GM21367 (cell line): Measurements from ENCODE around the gene ANGPTL8.

Experiments
- ATAC-seq: cut with Tn5 transposase; IDR thresholded peaks from one replicate; pipeline ENCODE4 v1.9.1; 2021; ENCODE audit not compliant: unreplicated experiment

ANGPTL8 gene

DNA sequence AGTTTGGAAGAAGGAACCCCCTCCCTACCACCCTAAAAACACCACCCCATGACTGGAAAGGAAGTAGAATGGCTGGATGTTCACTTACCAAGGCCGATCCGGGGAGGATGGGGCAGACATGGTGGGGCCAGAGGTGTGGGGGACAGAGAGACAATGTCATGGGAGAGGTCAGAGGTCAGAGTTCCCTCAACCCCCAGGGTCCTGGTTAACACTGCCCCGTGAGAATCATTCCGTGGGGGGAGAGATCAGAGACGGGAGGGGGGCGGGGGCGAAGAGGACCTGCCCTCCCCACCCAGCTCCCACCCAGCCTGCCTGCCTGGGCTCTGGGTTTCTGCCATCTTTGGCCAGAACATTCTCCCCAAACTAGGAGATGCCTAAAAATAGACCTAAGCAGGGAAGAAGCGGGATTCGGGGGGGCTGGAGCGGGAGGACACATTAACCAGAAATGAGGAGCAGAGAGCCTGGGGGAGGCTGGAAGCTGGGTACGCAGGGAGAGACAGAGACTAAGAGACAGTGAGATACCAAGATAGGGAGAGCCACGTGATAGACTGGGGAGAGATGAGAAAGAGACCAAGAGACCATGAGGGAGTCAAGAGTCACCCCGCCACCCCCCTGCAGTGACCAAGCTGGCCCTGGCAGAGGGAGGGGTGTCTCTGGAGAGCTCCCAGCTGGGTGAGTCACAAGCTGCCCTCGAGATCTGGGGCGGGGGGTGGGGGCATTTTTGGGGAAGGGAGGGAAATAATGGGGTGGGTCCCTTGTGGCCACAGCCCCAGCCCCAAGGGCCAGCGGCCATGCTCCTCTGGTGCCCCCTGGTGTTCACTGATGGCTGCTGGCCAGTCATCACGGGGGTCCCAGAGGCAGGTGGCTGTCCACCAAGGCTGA is 36.0 kb upstream of the ANGPTL8 start:
- ATAC-seq: no peak

GRCh38 chr19:11204076-11204602 is 35.3 kb upstream of the ANGPTL8 start:
- no peak for ATAC-seq

- ATAC-seq: no peak
These were observed 34.5 kb upstream of the ANGPTL8 start for GRCh38 chr19:11204943-11205349.

- ATAC-seq: no peak
These were observed 33.4 kb upstream of the ANGPTL8 start for GRCh38 chr19:11205939-11206570.

DNA sequence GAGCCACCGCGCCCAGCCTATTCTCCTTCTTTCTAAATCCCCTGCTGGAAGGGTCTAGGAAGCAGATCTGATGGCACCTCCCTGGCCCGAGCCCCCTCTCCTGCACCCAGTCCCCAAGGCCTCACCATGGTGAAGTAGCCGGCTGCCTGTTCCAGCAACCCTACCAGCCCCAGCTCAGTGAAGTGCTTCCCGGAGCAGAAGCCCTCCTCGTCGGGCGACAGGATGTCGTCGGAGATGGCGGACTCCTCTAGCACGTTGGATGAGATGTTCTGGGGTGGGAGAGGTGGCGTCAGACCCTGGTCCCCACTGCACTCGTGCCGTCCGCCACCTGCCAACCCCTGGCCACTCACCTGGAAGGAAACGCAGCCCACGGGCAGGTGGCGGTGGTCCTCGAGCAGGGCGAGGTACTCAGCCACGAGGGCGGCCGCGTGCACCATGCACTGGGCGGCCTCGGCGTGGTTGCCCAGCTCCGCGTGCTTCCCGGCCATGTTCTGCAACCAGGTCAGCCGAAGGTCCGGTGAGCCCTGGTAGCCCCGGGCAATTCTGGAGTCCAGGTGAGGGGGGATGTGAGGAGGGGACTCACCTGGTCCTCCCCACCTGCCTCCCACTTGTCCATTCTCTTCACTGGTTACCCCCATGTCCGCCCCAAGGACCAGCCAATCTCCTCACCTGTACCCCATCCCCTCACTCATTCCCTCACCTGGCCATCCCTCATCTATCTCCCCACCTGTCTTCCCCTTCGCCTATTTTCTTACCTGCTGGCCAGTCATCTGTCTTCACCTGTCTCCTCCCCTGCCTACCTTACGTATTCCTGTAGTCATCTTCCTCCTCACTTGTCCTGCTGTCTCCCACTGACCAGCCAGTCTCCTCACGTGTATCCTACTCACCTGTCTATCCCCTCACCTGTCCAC is 30.6 kb upstream of the ANGPTL8 start:
- ATAC-seq: no peak

- no peak for ATAC-seq
These were observed 29.4 kb upstream of the ANGPTL8 start for GRCh38 chr19:11209839-11210655.

GRCh38 chr19:11210656-11210928 is 28.8 kb upstream of the ANGPTL8 start:
- ATAC-seq: no peak

DNA sequence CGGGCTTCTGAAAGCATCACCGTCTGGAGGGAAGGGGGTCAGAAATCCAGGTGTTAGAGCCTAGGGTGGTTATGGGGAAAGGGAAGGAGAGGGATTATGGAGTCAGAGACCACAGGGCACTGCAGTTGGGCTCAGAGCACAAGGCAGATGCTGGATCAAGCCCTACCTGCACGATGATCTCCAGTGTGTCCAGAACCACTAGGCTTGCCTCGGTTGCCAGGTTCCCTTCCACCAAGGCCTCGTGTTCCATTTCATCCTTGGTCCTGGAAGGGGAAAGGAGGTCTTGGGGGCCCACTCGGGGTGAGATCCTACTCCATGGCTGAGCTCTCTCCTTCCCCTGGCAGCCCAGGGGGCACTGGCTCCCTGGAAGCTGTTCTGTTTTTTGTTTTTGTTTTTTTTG is 25.0 kb upstream of the ANGPTL8 start:
- no peak for ATAC-seq

DNA sequence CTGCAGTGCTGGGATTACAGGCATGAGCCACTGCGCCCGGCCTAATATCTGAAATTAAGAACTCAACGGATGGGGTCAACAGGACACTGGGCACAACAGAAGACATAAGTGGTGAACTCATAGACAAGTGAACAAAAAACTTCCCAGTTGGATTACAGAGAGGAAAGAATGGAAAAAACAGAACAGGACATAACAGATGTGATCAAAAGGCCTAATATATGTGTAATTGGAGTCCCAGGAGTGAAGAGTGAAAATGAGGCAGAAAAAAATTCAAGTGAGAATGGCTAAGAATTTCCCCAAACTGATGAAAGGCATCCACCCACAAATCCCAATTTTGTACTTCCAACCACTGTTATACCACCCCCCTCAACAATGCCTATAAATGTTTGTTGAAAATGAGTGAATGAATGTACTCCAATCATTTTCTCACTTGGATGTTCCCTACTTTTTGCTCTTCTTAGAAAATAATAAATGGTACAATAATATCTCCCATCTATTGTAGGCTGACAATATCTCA is 18.3 kb upstream of the ANGPTL8 start:
- no peak for ATAC-seq

GRCh38 chr19:11223200-11223599 is 16.2 kb upstream of the ANGPTL8 start:
- ATAC-seq: no peak

GRCh38 chr19:11224429-11224828 is 15.0 kb upstream of the ANGPTL8 start:
- ATAC-seq: no peak

DNA sequence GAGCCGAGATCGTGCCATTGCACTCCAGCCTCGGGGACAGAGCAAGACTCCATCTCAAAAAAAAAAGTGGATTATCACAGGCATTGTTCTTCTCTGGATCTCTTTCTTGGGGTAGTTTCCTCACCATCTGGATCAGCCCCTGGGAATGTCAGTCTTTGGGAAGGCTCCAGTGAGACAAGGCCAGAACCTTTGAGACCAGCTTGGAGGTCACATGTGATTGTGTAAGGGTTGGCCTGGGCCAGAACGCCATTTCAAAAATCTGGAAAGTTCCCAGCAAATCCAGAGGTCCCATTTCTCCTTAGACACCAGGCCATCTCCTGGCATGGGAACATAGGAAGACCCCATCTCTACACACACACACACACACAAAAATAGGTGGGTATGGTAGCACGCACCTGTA is 14.2 kb upstream of the ANGPTL8 start:
- no peak for ATAC-seq

- ATAC-seq: no peak
These were observed 13.6 kb upstream of the ANGPTL8 start for GRCh38 chr19:11225815-11226214.

- ATAC-seq: no peak
These were observed 12.7 kb upstream of the ANGPTL8 start for GRCh38 chr19:11226716-11227166.

- ATAC-seq: no peak
These were observed 12.1 kb upstream of the ANGPTL8 start for GRCh38 chr19:11227195-11227886.

- ATAC-seq: no peak
These were observed 8.6 kb upstream of the ANGPTL8 start for GRCh38 chr19:11230621-11231386.

DNA sequence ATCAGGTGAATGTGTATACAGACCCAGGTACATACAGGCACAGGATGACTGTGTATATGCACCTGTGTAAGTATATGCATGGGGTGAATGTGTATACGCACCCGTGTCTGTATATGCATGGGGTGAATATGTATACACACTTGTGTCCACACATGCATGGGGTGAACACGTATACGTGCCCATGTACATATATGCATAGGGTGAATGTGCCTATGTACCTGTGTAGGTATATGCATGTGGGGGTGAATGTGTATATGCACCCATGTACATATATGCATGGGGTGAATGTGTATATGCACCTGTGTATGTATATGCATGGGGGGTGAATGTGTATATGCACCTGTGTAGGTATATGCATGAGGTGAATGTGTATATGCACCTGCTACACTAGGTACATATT is 6.9 kb upstream of the ANGPTL8 start:
- no peak for ATAC-seq

DNA sequence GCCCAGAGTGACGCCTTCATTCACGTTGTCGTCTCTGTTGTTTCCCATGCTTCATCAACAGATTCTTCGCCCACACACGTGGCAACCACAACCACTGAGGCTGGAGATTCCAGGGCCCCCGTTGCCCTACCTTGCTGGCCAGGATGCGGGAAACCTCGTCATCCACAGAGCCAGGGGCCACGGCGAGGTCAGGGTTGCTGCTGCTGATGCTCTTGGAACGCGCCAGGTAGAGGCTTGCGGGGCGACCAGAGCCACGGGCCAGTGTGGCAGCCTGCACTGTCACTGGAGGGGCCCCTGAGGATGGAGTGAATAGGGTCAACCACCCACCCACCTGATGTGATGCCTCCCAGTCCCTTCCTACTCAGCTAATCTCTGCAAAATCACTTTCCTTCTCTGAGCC is 6.3 kb upstream of the ANGPTL8 start:
- no peak for ATAC-seq

DNA sequence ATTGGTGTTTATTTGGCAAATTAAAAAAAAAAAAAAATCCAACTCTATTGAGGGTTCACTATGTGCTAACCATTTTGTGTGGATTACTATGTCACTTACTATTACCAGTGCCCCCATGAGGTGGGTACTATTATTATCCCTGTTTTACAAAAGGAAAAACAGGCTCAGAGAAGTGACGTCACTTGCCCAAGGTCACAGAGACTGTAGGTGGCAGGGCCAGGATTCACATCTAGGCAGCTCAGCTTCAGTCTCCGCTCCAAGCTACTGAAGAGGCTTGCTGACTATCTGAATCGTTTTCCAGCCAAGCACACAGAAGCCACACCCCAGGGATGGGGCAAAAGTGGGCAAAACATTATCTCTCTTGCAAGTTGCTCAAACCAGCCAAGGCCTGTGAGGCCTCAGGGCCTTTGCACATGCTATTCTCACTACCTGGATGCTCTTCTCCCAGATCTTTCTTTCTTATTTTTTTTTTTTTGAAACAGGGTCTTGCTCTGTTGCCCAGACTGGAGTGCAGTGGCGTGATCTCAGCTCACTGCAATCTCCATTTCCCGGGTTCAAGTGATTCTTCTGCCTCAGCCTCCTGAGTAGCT is 4.8 kb upstream of the ANGPTL8 start:
- ATAC-seq: no peak
